ENCODE data around the gene ASXL2.

GRCh38 chr2:25757906-25758305 is 120.4 kb downstream of the ASXL2 start:
- TF ChIP-seq POLR2AphosphoS5 (IDR thresholded peaks at IDR 0.05) (no peak), EP300 (IDR thresholded peaks at IDR 0.05) (no peak), CTCF (IDR thresholded peaks at IDR 0.05) (no peak)

Data from upper lobe of left lung (tissue), 4 donors.